Endodermal cell (in vitro differentiated cells): ENCODE results near the gene GPR61. TPM values are rescaled to one million over a fixed set of nuclear protein-coding genes. Genes with fewer than 3 reads are reported as not detected.

ENCODE experiments used
- DNase-seq: peaks from one replicate; pipeline ENCODE4 v3.0.0-alpha.2; 2017
- H3K27ac ChIP-seq: 2 replicates; pipeline ENCODE4 v1.5.1; 2013; ENCODE audit warnings: mild to moderate bottlenecking, low read depth, low read length, moderate library complexity
- H3K27me3 ChIP-seq: 2 replicates; pipeline ENCODE4 v1.6.1; 2013; ENCODE audit warnings: mild to moderate bottlenecking, low read length, moderate library complexity; ENCODE audit not compliant: insufficient read depth, control insufficient read depth, poor library complexity, severe bottlenecking
- H3K36me3 ChIP-seq: 2 replicates; pipeline ENCODE4 v1.7.0; 2013; ENCODE audit warnings: mild to moderate bottlenecking, low read length, moderate library complexity; ENCODE audit not compliant: control insufficient read depth, insufficient read depth
- H3K4me1 ChIP-seq: one replicate; pipeline ENCODE4 v1.7.0; 2013; ENCODE audit warnings: low read length; ENCODE audit not compliant: control insufficient read depth, insufficient read depth
- H3K4me3 ChIP-seq: 2 replicates; pipeline ENCODE4 v1.5.1; 2013; ENCODE audit warnings: mild to moderate bottlenecking, low read length, moderate library complexity
- H3K9ac ChIP-seq: 2 replicates; pipeline ENCODE4 v1.6.1; 2013; ENCODE audit warnings: mild to moderate bottlenecking, low read length, moderate library complexity; ENCODE audit not compliant: poor library complexity, severe bottlenecking; ENCODE audit errors: extremely low read depth
- H3K9me3 ChIP-seq: 2 replicates; pipeline ENCODE4 v1.6.1; 2013; ENCODE audit warnings: mild to moderate bottlenecking, low read length, moderate library complexity; ENCODE audit not compliant: control insufficient read depth
- H3K27ac Mint-ChIP-seq: 2 replicates; pipeline ENCODE4 v1.8.0; 2020; ENCODE audit warnings: mixed read lengths
- H3K27me3 Mint-ChIP-seq: 2 replicates; pipeline ENCODE4 v1.8.0; 2021; ENCODE audit warnings: mild to moderate bottlenecking, mixed read lengths; ENCODE audit not compliant: insufficient read depth
- H3K36me3 Mint-ChIP-seq: 2 replicates; pipeline ENCODE4 v1.8.0; 2020; ENCODE audit warnings: low read depth, mixed read lengths
- H3K4me1 Mint-ChIP-seq: 2 replicates; pipeline ENCODE4 v1.8.0; 2020; ENCODE audit warnings: mixed read lengths
- H3K4me3 Mint-ChIP-seq: 2 replicates; pipeline ENCODE4 v1.8.0; 2020; ENCODE audit warnings: mild to moderate bottlenecking, moderate library complexity, mixed read lengths
- H3K9me3 Mint-ChIP-seq: 2 replicates; pipeline ENCODE4 v1.8.0; 2020; ENCODE audit warnings: mild to moderate bottlenecking, mixed read lengths
- CTCF ChIP-seq: fragments of 200-600 bp; sonication (generic); conservative IDR thresholded peaks from 2 replicates; pipeline ENCODE4 v1.5.0; 2021; ENCODE audit warnings: antibody characterized with exemption, mild to moderate bottlenecking
- WGBS, 2 experiments: methylation state at CpG; one replicate each; pipeline versions ENCODE4 v1.1.5 to v1.1.7; 2013; ENCODE audit warnings: missing lambda C conversion rate in 2 of 2, mixed read lengths in 1 of 2; ENCODE audit not compliant: insufficient coverage in 1 of 2, insufficient read length in 1 of 2; 5-methylcytosine and 5-hydroxymethylcytosine counted together
- total RNA-seq, 2 donors: library from RNA; stranded (reverse); fragmentation: NEBNext Ultra II Directional in 1 of 2; extraction: Animal tissue kit (Norgen Biotek cat#: 25700) in 1 of 2; gene quantifications; 2 replicates in 1 of 2; 3 replicates in 1 of 2; pipeline ENCODE4 v1.2.1, GENCODE V29; 2021

The GPR61 gene
- total RNA-seq, 2 donors from 2014 or later = 0.93 TPM; not detected in 1

GRCh38 chr1:109589679-109590078 is 50.0 kb downstream of the GPR61 start:
- Histone ChIP-seq H3K9me3 (no peaks in the 10 kb centered on the region), H3K4me3 (no peak overlapping the region), H3K4me1 (no peaks in the 10 kb centered on the region), H3K9ac (no peak overlapping the region), H3K36me3 (peaks cover 86% of the 10 kb centered on the region), H3K27me3 (no peaks in the 10 kb centered on the region), H3K27ac (no peak overlapping the region)
- Mint-ChIP-seq H3K27ac (no peak overlapping the region), H3K4me1 (no peaks in the 10 kb centered on the region), H3K4me3 (no peak overlapping the region), H3K27me3 (no peaks in the 10 kb centered on the region), H3K9me3 (no peaks in the 10 kb centered on the region), H3K36me3 (peaks cover 57% of the 10 kb centered on the region)
- TF ChIP-seq CTCF = no peak
- no peak for DNase-seq

- Mint-ChIP-seq H3K27ac (no peak overlapping the region), H3K27me3 (no peaks in the 10 kb centered on the region), H3K9me3 (no peaks in the 10 kb centered on the region), H3K36me3 (peaks cover 50% of the 10 kb centered on the region), H3K4me1 (no peaks in the 10 kb centered on the region), H3K4me3 (no peak overlapping the region)
- Histone ChIP-seq H3K9me3 (no peaks in the 10 kb centered on the region), H3K9ac (no peak overlapping the region), H3K27me3 (no peaks in the 10 kb centered on the region), H3K4me3 (no peak overlapping the region), H3K27ac (no peak overlapping the region), H3K36me3 (peaks cover 83% of the 10 kb centered on the region), H3K4me1 (no peaks in the 10 kb centered on the region)
- TF ChIP-seq CTCF = no peak
- DNase-seq = no peak
Measured at GRCh38 chr1:109592916-109593315, 53.2 kb downstream of the GPR61 start.

GRCh38 chr1:109595531-109595930 is 55.9 kb downstream of the GPR61 start:
- Histone ChIP-seq H3K9ac (no peak overlapping the region), H3K27ac (no peak overlapping the region)
- peaks cover 46% of the 10 kb centered on the region for H3K36me3 Mint-ChIP-seq

More at GRCh38 chr1:109595531-109595930, 55.9 kb downstream of the GPR61 start:
- WGBS, 2 experiments = 96% methylated on average over 2 of the region's 2 CpGs; no CpG with 5 or more reads in 1 of the 2 experiments
- Mint-ChIP-seq H3K9me3 (no peaks in the 10 kb centered on the region), H3K4me3 (no peak overlapping the region), H3K27me3 (no peaks in the 10 kb centered on the region), H3K27ac (no peak overlapping the region), H3K4me1 (no peaks in the 10 kb centered on the region)
- Histone ChIP-seq H3K36me3 (peaks cover 80% of the 10 kb centered on the region), H3K27me3 (no peaks in the 10 kb centered on the region), H3K4me1 (no peaks in the 10 kb centered on the region), H3K4me3 (no peak overlapping the region), H3K9me3 (no peaks in the 10 kb centered on the region)
- TF ChIP-seq CTCF = no peak
- DNase-seq = no peak

Other genes starting within 250 kb of the GPR61 start
- not detected for gene MYBPHL, start 232.9 kb upstream of the GPR61 start, total RNA-seq
- 10 to 100 TPM; 44.9 to 46.2 TPM for gene SORT1, start 142.0 kb upstream of the GPR61 start, total RNA-seq
- gene PSMA5, start 113.4 kb upstream of the GPR61 start, total RNA-seq = 100 to 1,000 TPM; 117 to 122 TPM
- under 1 TPM in 1 of 2 donors, not detected in 1; 0.64 TPM for gene SYPL2, start 73.3 kb upstream of the GPR61 start, total RNA-seq
- gene ATXN7L2, start 56.0 kb upstream of the GPR61 start, total RNA-seq = 1 to 10 TPM; 5.1 to 6.1 TPM
- gene CYB561D1, start 45.8 kb upstream of the GPR61 start, total RNA-seq = 1 to 10 TPM; 4.8 to 6.5 TPM
- 1 to 10 TPM; 2.4 to 2.7 TPM for gene AMIGO1, start 30.1 kb upstream of the GPR61 start, total RNA-seq
- 10 to 100 TPM; 10.1 to 10.9 TPM for gene GNAI3, start 8.7 kb downstream of the GPR61 start, total RNA-seq
- not detected for gene GNAT2, start 79.7 kb downstream of the GPR61 start, total RNA-seq
- gene AMPD2, start 80.0 kb downstream of the GPR61 start, total RNA-seq = 10 to 100 TPM; 55.7 to 69.3 TPM
- 10 to 100 TPM; 20.1 to 28.5 TPM for gene GSTM4, start 116.2 kb downstream of the GPR61 start, total RNA-seq
- gene GSTM2, start 128.2 kb downstream of the GPR61 start, total RNA-seq = 10 to 100 TPM; 18.4 to 30.3 TPM
- 10 to 100 TPM; 23.0 to 65.6 TPM for gene GSTM1, start 147.9 kb downstream of the GPR61 start, total RNA-seq
- gene GSTM5, start 172.4 kb downstream of the GPR61 start, total RNA-seq = under 1 TPM; 0.13 to 0.70 TPM
- 10 to 100 TPM in 1 of 2 donors, 1 to 10 TPM in 1; 5.5 to 10.3 TPM for gene GSTM3, start 201.2 kb downstream of the GPR61 start, total RNA-seq
- not detected for gene EPS8L3, start 224.1 kb downstream of the GPR61 start, total RNA-seq